Measurements from ENCODE around the gene CLCN6.

- no peak for TF ChIP-seq EP300 (IDR thresholded peaks at IDR 0.05)
- TF ChIP-seq CTCF (IDR thresholded peaks at IDR 0.05): no peak
- no peak for TF ChIP-seq POLR2A (IDR thresholded peaks at IDR 0.05)
- no peak for TF ChIP-seq POLR2AphosphoS5 (IDR thresholded peaks at IDR 0.05)
Measured at GRCh38 chr1:11788549-11789053, 17.4 kb upstream of the CLCN6 start.
